ENCODE results near the gene PLBD2. TPM values are rescaled to one million over a fixed set of nuclear protein-coding genes. Genes with fewer than 3 reads are reported as not detected.

PLBD2 gene
- total RNA-seq, 1 donor from 2014 or later: 4.9 TPM

DNA sequence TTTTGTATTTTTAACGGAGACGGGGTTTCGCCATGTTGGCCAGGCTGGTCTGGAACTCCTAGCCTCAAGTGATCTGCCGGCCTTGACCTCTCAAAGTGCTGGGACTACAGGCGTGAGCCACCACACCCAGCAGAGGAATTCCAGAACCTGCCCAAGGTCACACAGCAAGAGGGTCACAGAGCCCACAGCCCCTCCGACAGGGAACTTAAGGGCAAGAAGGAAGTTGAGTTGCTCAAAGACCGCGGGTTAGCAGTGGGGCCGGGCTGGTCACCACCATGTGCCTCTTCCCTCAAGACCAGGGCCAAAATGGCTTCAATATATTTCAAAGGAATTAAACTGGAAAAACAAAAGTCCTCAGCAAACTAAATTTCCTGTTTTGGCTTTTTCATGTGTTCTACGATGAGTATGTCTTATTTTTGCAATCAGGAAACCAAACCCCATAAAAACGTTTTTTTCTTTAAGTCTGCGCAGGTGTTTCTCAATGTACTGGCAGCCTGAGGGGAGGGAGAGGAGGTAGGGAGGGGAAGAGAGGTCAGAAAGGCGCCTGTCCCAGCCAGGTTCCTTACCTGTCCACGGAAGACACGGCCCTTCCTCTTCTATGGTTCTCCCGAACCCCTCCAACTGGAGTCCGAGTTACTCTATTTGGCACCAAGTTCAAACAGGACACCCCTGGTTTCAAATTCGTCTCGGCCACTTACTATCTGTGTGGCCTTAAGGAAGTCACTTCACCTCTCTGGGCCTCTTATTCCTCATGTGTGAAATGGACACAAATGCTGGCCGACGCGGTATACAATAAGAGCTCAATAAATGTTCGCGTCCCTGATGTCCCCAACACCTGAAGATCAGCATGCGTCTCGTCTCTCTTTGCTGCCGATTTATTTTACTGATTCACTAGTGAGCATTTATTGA, 24.3 kb upstream of the PLBD2 start:
- TF ChIP-seq EZH2phosphoT487 (IDR thresholded peaks at IDR 0.05): no peak
- peak; percentile 80 for TF ChIP-seq EZH2 (IDR thresholded peaks at IDR 0.05)
- TF ChIP-seq, protein P1, sequence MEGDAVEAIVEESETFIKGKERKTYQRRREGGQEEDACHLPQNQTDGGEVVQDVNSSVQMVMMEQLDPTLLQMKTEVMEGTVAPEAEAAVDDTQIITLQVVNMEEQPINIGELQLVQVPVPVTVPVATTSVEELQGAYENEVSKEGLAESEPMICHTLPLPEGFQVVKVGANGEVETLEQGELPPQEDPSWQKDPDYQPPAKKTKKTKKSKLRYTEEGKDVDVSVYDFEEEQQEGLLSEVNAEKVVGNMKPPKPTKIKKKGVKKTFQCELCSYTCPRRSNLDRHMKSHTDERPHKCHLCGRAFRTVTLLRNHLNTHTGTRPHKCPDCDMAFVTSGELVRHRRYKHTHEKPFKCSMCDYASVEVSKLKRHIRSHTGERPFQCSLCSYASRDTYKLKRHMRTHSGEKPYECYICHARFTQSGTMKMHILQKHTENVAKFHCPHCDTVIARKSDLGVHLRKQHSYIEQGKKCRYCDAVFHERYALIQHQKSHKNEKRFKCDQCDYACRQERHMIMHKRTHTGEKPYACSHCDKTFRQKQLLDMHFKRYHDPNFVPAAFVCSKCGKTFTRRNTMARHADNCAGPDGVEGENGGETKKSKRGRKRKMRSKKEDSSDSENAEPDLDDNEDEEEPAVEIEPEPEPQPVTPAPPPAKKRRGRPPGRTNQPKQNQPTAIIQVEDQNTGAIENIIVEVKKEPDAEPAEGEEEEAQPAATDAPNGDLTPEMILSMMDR (IDR thresholded peaks at IDR 0.05): no peak
- peaks cover 2% of the 10 kb centered on the region for H3K36me3 Mint-ChIP-seq
- no peaks in the 10 kb centered on the region for H3K79me2 ChIP-seq (ENCODE audit: low read depth)
- H3K9me3 Mint-ChIP-seq: no peaks in the 10 kb centered on the region
- no peaks in the 10 kb centered on the region for H3K4me1 ChIP-seq
- peaks cover 12% of the 10 kb centered on the region for H3K27me3 Mint-ChIP-seq (ENCODE audit: insufficient read depth, low read depth)
- no peak overlapping the region for H3K9ac ChIP-seq
- H2AFZ ChIP-seq (replicated peaks): peak overlapping the region; percentile 40
- DNase-seq (ENCODE audit: low spot score): no peak
- H3F3A ChIP-seq (ENCODE audit: low read depth): peaks cover 3% of the 10 kb centered on the region
- H4K20me1 ChIP-seq (ENCODE audit: low read depth): no peaks in the 10 kb centered on the region
- H3K27ac Mint-ChIP-seq: no peak overlapping the region
- peak overlapping the region; percentile 87 for H3K4me3 Mint-ChIP-seq
- H3K4me2 ChIP-seq: peak overlapping the region; percentile 73
- H3K4me3 ChIP-seq: peak overlapping the region; percentile 53
- no peaks in the 10 kb centered on the region for H3K9me3 ChIP-seq (ENCODE audit: low read depth)
- H3K36me3 ChIP-seq: no peaks in the 10 kb centered on the region
- no peak overlapping the region for H3K27ac ChIP-seq
- peaks cover 29% of the 10 kb centered on the region for H3K27me3 ChIP-seq
- peaks cover 15% of the 10 kb centered on the region for H3K4me1 Mint-ChIP-seq

DNA sequence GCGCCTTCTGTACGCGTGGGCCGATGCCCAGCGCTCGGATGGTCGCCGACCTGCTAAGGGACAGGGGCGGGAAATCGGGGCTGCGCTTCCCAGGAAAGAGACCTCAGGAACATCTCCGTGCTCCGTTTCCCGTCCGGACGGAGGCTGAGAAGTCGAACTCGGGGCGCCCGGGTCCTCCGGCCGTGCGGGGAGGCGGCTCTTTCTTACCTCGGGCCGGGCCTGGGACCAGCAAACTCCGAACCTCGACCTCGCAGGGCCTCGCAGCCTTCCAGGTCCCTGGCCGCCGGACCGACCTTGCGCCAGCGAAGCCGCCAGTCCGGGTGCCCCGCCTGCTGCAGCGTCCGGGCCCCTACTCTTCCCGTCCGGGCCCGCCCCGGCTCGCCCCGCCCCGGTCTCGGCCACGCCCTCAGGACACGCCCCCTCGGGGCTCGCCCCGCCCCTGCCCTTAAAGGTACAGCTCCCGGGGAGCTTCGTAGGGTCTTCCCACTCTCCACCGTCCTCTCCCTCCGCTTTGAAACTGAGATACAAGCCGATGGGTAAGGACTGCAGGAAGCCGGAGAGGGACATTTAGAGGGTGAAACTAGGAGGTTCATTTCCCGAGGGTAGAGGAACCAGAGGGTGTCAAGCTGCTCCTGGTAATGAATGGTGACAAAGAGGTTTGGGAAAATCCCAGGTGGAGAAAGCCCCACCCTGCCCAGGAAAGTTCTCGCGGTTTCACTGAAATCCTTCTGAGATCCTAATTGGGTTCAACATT, 23.4 kb upstream of the PLBD2 start, which contains the start of gene SLC8B1:
Gene SLC8B1, minus strand, starts transcription at position 324 of the 754 bp plus-strand sequence. CDS start 2,231 bp downstream, outside the sequence.
- peak within 1 kb of the TSS; percentile 87 for H3K4me3 Mint-ChIP-seq
- Histone ChIP-seq H3F3A (ENCODE audit: low read depth) (peaks cover 3% of the 10 kb centered on the region), H2AFZ (replicated peaks) (peak within 1 kb of the TSS; percentile 40), H4K20me1 (ENCODE audit: low read depth) (no peaks in the 10 kb centered on the region), H3K4me1 (no peaks in the 10 kb centered on the region), H3K9me3 (ENCODE audit: low read depth) (no peaks in the 10 kb centered on the region), H3K36me3 (no peaks in the 10 kb centered on the region), H3K9ac (no peak within 1 kb of the TSS), H3K4me3 (peak within 1 kb of the TSS; percentile 53), H3K27me3 (peaks cover 29% of the 10 kb centered on the region), H3K79me2 (ENCODE audit: low read depth) (no peaks in the 10 kb centered on the region), H3K27ac (no peak within 1 kb of the TSS), H3K4me2 (peak within 1 kb of the TSS; percentile 73)
- peaks cover 12% of the 10 kb centered on the region for H3K27me3 Mint-ChIP-seq (ENCODE audit: insufficient read depth, low read depth)
- no peak within 1 kb of the TSS for H3K27ac Mint-ChIP-seq
- peaks cover 2% of the 10 kb centered on the region for H3K36me3 Mint-ChIP-seq
- peak; percentile 93 for DNase-seq (ENCODE audit: low spot score)
- peaks cover 15% of the 10 kb centered on the region for H3K4me1 Mint-ChIP-seq
- TF ChIP-seq EZH2phosphoT487 (IDR thresholded peaks at IDR 0.05) (no peak), EZH2 (IDR thresholded peaks at IDR 0.05) (peak; percentile 62)
- TF ChIP-seq, protein P1 (IDR thresholded peaks at IDR 0.05): no peak
- H3K9me3 Mint-ChIP-seq: no peaks in the 10 kb centered on the region

DNA sequence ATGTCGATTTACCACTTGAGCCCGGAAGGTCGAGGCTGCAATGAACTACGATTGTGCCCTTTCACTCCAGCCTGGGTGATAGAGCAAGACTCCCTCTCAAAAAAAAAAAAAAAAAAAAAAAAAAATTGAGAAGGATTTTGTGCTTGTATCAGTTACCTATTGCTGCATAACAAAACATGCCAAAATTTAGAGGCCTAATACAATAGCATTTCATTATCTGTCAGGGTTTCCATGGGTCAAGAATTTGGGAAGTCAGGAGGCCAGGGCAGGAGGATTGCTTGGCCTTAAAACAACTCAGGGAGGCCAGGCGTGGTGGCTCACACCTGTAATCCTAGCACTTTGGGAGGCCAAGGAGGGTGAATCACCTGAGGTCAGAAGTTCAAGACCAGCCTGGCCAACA, 18.8 kb upstream of the PLBD2 start:
- Histone ChIP-seq H3K79me2 (ENCODE audit: low read depth) (no peaks in the 10 kb centered on the region), H3K4me3 (no peak overlapping the region), H3K27me3 (peaks cover 14% of the 10 kb centered on the region), H3K4me1 (no peaks in the 10 kb centered on the region), H3F3A (ENCODE audit: low read depth) (no peaks in the 10 kb centered on the region), H4K20me1 (ENCODE audit: low read depth) (no peaks in the 10 kb centered on the region), H2AFZ (replicated peaks) (no peak overlapping the region), H3K4me2 (no peak overlapping the region), H3K9ac (no peak overlapping the region), H3K36me3 (no peaks in the 10 kb centered on the region), H3K27ac (no peak overlapping the region), H3K9me3 (ENCODE audit: low read depth) (no peaks in the 10 kb centered on the region)
- H3K4me3 Mint-ChIP-seq: no peak overlapping the region
- no peak for DNase-seq (ENCODE audit: low spot score)
- H3K9me3 Mint-ChIP-seq: no peaks in the 10 kb centered on the region
- no peaks in the 10 kb centered on the region for H3K36me3 Mint-ChIP-seq
- peaks cover 5% of the 10 kb centered on the region for H3K4me1 Mint-ChIP-seq
- TF ChIP-seq EZH2 (IDR thresholded peaks at IDR 0.05) (no peak), EZH2phosphoT487 (IDR thresholded peaks at IDR 0.05) (no peak)
- TF ChIP-seq, protein P1 (IDR thresholded peaks at IDR 0.05): no peak
- peaks cover 13% of the 10 kb centered on the region for H3K27me3 Mint-ChIP-seq (ENCODE audit: insufficient read depth, low read depth)
- H3K27ac Mint-ChIP-seq: no peak overlapping the region

All from neural progenitor cell (in vitro differentiated cells).